Stimulated activated CD8-positive, alpha-beta memory T cell treated with anti-CD3 and anti-CD28 coated beads, Interleukin-7, amount 100 ng/mL, for 48 hours (primary cell): Measurements from ENCODE around the gene ME2.
"Not testable (repeated sequence)": the region's sequence is repeated elsewhere in the genome, so short reads cannot be mapped to it uniquely, and the experiment has no call there.

ENCODE experiments used
- DNase-seq, 2 donors: peaks; one replicate each; pipeline ENCODE4 v3.0.0-alpha.2; 2020; ENCODE audit warnings: low read depth in 1 of 2; ENCODE audit errors: extremely low read depth in 1 of 2

ME2 gene

DNA sequence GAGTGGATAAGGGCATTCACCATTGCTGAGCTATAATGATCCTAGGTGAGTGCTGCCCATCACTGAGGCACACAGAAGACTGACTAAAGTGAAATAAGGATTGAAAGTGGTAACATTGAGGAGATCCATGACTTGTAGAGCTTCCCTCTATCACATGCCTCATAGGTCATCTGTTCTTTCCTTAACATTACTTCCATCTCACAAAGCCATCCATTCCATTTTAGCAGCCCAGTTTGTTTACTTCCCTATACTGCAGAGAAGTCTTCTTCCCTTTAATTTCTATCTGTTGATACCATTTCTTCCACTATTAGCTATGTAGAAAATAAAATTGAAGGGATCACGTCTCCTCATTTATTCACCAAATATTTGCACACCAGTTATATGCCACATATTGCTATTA is 32.1 kb downstream of the ME2 start:
- no peak for DNase-seq

DNA sequence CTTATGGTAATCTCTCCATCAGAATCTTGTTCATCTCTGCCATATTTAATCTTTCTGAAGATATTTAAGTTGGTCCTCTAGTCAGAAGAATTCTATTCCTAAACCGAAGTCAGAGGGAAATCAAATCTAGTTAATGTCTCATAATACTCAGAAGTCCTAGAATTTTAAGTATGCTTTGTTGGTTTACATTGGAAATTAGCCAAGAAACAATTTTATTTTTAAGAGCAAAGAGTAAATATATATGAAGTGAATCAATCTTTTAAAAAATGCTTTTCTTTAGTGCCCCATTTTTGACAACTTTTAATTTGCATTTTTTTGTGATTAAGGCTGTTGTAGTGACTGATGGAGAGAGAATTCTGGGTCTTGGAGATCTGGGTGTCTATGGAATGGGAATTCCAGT is 38.1 kb downstream of the ME2 start:
- DNase-seq, result no peak

DNA sequence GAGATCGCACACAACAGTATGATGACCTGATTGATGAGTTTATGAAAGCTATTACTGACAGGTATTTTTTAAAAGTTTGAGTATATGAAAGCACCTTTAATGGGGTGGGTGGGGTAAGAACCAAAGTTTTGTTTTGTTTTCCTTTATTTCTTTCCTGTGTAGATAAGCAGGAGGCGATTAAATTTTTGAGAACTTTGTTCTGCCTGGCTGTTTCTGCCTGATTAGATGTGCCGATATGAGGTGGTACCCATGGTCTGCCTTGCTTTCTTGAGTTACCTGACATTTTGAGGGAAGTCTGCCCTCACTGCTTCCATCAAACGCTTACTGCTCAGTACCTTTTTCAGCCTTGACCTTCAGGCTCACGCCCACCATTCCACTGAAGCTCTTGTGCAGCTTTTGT is 39.2 kb downstream of the ME2 start:
- DNase-seq, result no peak

DNA sequence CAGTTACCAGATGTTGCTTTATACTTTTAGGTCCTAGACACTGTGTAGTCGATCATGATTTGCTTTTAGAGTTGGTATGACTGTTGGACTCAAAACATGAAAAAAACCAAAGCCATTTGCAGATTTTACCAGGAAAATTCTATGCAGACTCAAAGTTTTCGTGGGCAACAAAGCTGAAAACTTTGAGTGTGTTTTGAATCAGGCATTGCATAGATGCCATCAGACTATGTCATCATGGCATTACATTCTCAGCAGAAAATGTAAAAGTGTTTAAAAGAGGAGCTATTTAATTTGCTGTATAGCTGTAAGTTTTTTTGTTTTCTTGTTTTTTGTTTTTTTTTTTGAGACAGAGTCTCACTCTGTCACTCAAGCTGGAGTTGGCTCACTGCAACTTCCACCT is 45.5 kb downstream of the ME2 start:
- no peak for DNase-seq

DNA sequence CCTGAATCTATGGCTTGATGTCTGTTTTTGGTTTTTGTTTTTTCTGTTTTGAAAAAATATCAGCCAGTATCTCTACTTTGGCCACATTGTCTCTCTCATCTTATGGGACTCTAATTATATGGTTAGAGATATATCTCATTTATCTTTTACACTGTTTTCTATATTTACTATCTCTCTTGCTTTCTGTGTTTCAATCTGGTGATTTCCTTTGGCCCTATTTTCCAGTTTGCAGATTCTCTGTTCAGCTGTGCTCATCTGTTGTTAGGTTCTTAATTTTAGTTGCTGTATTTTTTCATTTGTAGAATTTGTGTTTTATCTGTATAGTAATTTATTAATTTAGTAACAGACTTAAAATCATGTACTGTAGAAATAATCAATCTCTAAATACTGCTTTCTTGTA is 47.6 kb downstream of the ME2 start:
- no peak for DNase-seq

DNA sequence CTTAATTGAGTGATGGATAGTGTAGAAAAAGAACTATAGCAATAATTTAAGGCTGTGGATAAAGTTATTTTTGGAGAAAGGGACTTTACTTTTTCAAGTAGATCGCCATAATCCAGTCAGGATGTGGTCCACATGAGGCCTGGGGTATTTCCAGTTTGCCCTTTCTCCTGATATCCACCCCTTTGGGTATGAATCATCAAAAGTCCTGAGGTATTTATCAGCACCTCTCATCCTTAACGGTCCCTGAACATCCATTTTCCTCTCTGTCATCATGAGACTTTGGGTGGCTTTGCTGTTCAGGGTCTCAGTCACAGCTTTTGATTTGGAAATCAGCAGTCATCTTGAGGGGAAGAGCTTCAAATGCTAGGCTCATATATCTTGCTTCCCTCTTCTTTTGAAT is 49.6 kb downstream of the ME2 start:
- DNase-seq, result no peak

DNA sequence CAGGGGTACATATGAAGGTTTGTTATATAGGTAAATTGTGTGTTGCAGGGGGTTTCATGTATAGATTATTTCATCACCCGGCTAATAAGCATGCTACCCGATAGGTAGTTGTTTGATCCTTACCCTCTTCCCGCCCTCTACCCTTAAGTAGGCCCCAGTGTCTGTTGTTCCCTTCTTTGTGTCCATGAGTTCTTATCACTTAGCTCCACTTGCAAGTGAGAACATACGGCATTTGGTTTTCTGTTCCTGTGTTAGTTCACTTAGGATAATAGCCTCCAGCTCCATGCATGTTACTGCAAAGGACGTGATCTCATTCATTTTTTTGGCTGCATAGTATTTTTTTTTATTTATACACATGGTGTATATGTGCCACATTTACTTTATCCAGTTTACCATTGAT is 54.8 kb downstream of the ME2 start:
- DNase-seq, result no peak

DNA sequence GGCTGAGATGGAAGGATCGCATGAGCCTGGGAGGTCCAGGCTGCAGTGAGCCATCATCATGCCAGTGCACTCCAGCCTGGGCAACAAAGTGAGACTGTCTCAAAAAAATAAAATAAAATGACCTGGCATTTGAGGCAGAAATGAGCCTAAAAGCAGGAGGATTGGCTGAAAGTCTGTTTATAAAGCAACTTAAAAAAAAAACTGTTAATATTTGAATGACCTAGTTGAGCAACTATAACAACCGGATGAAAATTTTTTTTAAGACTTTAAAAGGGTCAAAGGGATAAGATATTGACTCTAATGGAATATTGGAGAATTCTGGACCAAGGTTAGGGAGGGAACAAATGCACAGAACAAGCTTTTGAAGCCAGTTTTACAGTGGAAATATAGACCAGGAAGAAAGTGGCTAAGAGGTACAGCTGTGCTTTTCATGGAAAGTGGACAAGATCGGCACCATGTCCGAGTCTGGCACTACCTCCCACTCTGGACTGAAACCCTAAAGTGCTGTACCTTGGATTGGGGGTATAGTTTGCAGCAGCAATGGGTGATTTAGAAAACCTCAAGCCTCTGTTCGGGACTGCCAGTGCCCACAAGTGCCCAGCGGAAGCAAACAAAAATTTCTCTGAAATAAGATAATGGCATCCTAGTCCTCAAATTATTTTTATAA is 55.8 kb downstream of the ME2 start:
- DNase-seq, result no peak

DNA sequence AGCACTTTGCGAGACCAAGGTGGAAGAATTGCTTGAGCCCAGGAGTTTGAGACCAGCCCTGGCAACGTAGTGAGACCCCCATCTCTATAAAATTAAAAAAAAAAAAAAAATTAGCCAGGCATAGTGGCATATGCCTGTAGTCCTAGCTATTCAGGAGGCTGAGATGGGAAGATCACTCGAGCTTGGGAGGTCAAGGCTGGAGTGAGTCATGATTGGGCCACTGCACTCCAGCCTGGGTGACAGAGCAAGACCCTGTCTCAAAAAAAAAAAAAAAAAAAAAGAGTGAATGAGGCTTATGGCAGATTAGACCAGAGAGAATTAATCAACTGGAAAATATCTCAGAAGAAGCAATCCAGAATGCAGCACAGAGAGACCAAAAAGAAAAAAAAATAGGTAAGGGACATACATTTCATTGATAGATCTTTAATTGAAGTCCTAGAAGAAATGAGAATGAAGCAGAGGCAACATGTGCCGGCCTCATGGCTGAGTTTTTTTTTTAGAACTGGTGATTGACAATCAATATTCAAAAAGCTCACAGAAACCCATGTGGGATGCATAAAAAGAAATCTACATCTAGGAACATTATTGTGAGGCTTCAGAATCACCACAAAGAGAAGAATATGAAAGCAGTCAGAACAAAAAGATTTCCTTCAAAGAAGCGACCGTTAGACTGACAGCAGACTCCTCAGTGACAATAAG is 56.7 kb downstream of the ME2 start:
- DNase-seq, result no peak

DNA sequence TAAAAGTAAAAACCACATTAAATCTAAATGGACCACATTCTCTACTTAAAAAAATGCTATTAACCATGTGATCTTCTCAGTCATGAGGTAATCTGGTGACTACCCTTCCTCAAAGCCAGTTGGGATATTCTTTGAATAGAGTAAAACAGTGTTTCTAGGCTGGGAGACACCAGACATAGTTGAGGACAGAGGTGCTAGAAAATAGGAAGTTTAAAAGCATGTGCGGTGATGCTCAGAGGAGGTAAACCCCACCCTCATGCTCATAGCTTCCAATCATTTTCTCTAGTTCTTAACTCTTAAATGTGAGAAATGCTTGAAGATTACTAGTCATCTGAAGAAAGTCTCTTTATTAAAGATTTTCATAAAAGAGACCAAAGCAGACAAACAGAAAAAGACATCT is 58.3 kb downstream of the ME2 start:
- DNase-seq, result no peak

DNA sequence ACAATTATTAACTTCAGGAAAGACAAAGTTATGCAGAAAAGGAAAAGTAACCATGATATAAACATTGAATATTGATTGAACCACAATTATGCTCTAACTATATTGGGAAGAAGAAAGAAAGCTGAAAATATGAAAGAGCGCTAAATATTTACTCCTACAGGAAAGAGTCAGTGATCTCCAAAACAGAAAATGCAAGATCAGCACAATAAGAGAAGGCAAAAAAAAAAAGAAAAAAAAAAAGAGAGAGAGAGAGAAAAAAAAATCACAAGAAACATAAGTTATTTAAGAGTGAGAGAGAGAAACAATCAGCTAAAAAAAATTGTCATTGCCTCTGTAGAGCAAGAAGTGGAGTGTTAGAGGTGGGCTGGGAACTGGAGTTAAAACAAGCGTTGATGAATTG is 60.0 kb downstream of the ME2 start:
- no peak for DNase-seq

DNA sequence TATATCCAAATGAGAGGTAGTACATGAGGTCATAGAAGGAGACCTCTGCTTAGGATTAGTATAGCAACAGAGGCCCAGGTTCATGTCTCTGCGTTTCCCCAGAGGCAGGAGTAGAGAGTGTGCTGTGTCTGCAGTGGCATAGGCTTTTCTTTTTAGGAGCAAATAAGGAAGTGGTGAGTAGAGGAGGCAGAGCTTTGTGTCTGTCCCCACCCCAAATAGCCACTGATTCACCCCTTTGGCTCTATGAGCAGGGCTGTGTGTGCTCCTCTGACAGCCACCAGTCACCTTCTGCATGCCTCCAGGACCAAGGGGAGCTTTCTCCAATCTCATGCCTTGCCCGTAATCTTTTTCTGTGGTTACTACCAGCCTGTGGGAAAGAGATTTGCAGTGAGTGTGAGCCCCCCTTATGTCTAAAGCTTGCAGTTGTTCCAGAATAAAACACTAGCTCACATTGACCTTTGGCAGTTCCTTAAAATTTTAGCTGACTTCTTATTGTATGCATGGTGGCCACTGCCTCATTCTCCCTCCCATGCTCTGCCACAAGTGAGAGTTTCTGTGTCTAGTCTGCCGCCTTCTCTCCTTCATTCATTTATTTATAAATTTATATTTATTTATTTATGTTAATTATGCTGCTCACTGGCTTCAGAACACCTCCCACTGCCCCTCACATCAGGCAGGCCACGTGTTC is 65.5 kb downstream of the ME2 start:
- no peak for DNase-seq

DNA sequence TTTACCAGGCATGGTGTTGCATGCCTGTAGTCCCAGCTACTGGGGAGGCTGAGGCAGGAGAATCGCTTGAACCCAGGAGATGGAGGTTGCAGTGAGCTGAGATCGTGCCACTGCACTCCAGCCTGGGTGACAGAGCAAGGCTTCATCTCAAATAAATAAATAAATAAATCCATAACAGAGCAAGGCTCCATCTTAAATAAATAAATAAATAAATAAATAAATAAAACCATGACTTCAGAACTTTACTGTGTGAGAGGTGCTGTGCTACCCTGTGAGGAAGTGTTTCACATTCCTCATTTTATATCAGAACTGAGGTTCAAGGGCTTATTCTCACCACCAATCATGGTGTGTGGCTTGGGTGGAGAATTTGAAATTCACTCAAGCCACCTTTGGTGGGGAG is 67.0 kb downstream of the ME2 start:
- not testable (repeated sequence) for DNase-seq

DNA sequence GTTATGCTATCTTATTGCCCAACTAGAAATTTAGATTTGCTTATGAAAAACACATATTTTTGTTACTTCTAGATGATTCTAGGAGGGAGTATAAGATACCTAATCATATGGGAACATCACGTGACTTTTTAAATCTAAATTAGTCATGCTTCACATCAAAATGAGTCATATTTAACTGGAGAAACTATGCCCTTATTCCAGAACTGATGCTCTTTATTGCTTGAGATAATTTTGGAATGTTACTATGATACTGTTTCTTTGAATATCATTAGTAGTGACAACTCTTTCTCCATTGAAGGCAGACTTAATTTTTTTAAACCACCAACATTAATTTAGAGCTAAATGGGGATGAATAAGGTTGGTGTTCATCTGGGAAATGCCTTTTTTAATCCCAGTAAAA is 69.0 kb downstream of the ME2 start:
- DNase-seq, result no peak

DNA sequence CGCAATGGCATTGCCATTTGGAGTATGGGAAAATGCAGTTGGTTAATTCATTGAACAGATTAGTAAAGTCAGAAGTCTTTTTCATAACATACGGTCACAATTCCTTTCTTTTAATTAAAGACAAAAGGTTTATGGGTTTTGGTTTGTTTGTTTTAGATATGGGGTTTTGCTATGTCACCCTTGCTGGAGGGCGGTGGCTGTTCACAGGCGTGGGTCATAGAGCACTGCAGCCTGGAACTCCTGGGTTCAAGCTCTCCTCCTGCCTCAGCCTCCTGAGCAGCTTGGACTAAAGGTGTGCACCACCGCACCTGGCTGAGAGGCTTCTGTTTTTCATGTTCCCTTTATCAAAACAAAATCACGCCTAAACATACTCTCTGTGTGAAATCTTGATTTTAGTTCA is 70.3 kb downstream of the ME2 start:
- DNase-seq, result no peak

DNA sequence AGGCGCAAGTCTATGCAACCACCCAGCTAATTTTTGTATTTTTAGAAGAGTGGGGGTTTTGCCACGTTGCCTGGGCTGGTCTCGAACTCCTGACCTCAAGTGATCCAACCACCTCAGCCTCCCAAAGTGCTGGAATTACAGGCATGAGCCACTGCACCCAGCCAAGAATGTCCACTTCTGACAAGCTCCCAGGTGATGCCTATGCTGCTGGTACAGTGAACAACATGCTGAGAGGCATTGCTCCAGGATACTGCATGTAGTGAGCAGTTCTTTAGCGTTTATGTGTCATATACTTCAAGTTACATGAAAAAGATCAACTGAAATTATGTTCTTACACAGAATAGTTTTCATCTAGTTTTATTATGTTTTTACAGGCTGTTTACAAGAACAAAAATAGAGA is 71.7 kb downstream of the ME2 start:
- no peak for DNase-seq

DNA sequence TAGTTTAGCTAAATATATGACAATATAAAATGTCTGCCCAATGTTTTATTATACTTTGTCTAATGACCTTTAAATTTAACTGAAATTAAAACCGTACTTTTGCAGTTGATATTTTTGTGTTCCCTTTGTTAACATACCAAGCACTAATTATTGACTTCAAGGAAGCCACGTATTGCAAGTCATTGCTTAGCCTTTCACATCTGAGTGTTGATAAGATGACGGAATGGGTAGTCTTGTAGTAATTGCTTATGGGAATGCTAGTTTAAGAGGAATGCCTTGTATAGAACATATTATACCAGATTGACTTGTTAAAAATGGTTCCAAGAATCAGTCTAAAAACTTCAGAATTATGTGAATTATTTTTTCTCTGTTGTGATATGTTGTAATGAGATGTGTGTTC is 74.9 kb downstream of the ME2 start:
- no peak for DNase-seq

DNA sequence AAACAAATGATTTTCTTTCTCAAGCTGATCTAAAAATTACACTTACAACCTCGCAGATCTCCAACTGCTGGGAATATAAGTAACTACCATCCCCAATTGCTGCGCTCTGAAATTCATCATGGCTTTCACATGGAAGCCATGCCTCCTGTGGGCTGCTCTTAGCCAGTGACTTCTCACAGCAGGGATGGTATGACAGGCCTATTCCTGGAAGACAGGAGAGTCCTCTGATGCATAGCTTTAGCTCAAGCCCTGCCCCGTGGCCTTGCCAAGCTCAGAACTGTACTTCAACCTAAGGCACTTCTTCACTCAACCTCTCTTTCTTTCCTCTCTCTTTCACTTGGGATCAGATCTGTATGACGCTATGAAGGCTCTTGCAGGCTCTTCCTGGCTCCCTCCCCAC is 76.3 kb downstream of the ME2 start:
- DNase-seq, result no peak

DNA sequence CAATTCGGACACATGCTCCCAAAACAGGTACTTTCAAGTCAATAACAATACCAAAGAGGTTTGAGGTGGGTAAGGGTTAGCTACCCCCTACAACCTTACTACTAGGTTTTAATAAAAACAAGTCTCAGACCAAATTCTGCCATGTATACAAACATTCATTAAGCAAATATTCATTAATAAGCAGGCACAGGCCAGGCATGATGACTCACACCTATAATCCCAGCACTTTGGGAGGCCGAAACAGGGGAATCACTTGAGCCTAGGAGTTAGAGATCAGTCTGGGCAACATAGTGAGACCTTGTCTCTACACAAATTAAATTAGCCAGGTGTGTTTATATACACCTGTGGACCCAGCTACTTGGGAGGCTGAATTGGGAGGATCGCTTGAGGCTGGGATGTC is 77.2 kb downstream of the ME2 start:
- DNase-seq, result no peak

DNA sequence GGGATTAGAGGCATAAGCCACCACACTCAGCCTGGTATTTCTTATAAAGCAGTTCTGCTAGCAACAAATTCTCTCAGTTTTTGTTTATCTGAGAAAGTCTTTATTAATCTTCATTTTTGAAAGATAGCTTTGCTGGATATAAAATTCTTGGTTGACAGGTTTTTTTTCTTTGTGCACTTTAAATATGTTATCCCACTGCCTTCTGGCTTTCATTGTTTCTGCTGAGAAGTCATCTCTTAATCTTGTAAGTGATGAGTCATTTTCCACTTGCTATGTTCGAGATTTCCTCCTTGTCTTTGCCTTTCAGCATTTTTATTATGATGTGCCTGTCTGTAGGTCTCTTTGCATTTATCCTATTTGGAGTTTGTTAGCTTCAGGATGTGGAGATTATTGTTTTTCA is 83.1 kb downstream of the ME2 start:
- DNase-seq, result no peak

DNA sequence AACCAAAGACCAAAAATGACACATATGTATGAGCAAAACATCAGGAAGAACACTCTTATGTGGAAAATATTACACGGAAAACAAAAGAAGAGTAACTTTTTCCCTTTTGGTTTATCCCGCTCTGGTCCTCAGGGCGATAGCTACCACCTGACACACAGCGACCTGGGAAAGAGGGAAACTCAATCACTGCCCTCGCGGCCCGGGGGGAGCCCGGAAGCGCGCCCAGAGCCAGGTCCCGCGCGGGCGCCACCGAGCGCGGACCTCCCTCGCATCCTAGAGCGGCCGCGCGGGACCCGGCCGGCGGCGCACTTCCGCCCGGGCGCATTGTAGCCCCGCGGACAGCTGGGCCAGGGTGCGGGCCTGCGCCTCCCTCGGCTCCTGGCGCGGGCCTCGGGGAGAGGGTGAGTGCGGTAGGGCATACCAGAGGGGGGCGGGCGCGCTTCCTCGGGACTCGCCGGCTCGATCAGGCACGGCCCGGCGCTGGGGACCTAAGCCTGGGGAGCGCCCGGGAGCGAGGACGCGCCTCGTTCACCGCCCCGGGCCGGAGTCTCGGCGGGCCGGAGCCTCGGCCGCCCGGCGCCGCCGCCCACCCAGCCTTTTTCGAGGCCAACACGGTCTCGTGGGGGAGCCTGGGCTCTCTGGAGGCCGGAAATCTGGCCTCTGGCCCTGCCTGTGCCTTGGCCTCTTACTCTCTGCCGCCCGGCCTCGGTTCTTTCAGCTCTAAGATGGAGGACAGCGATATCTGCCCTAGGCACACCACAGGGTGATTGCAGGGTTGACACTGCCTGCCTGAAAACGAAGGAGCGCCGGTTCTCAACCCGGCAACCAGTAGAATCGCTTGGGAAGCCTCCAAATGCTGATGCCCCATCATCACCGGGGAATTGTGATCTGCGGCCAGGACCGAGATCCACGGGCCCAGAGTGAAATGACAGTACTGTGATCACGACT is 89.1 kb downstream of the ME2 start, which contains the start of gene ELAC1:
Gene ELAC1 (plus strand): TSS at position 327 of the 948 bp plus-strand sequence. CDS start 6,365 bp downstream, outside the sequence.
- DNase-seq, result peak; percentile 36 to 45
